GM10266 (cell line): ENCODE data around the gene DPYD.

Experiments used
- DNase-seq: peaks from one replicate; pipeline ENCODE4 v3.0.0; 2012; ENCODE audit errors: extremely low spot score
- TF ChIP-seq, protein P1 (sequence below): IDR thresholded peaks from 2 replicates; pipeline ENCODE4 v1.5.1; 2012; ENCODE audit warnings: mild to moderate bottlenecking, low read depth; ENCODE audit not compliant: control insufficient read depth, insufficient read depth; ENCODE audit errors: missing control alignments

DPYD gene

DNA sequence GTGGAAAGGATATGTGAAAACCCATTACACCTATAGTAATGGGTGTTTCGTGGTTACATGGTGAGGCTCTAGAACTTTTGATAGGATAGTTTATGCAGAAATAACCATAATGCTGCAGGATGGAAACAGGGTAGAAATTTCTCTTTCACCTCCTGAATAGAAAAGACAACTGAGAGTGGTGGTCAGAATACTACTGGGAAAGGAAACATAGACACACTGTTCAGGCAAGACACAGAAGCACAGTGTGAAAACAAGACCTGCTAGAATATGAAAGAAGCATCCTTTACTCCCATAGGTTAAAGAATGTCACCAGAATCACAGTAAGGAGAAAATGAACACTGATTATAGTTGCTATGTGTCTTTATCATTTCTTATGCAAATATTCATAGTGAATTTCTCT lies 496.6 kb downstream of the DPYD start:
- TF ChIP-seq, protein P1, sequence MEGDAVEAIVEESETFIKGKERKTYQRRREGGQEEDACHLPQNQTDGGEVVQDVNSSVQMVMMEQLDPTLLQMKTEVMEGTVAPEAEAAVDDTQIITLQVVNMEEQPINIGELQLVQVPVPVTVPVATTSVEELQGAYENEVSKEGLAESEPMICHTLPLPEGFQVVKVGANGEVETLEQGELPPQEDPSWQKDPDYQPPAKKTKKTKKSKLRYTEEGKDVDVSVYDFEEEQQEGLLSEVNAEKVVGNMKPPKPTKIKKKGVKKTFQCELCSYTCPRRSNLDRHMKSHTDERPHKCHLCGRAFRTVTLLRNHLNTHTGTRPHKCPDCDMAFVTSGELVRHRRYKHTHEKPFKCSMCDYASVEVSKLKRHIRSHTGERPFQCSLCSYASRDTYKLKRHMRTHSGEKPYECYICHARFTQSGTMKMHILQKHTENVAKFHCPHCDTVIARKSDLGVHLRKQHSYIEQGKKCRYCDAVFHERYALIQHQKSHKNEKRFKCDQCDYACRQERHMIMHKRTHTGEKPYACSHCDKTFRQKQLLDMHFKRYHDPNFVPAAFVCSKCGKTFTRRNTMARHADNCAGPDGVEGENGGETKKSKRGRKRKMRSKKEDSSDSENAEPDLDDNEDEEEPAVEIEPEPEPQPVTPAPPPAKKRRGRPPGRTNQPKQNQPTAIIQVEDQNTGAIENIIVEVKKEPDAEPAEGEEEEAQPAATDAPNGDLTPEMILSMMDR, result no peak
- no peak for DNase-seq

DNA sequence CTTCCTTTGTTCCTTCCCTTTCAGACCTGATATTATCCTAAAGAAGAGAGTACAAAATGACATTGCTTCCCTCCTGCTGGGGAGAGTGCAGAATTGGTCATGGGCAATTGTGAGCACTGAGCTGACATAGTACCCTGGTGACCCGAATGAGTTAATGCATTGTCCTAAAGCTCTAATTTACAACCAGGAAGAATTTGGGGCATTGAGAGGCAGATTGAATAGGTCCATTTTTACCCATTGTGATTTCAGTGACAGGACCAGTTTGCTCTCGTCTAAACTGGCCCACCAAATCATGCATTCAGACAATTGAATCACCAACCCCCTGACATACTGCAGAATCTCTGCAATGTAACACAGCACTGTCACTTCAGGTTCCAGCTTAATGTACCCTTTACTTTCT lies 497.4 kb downstream of the DPYD start:
- DNase-seq, result no peak

DNA sequence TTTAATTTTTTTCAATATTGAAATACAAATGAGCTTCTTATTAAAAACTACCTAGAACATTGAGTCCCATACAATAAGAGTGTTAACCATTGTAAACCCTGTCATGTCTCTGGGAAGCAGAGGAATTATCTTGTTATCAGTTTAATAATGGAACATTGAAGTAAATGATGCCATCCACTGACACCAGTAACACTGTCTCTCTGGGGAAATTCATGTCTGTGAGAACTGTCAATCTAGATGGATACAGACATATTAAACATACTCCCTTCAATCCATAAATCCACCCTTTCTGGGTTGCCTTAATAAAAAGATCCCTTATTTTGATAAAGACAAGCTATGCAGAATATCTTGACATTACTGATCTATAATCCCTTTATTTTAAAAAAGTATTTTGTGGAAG lies 503.2 kb downstream of the DPYD start:
- TF ChIP-seq, protein P1, result no peak
- DNase-seq, result no peak

More for the DNA sequence above, 497.4 kb downstream of the DPYD start:
- TF ChIP-seq, protein P1, result no peak

DNA sequence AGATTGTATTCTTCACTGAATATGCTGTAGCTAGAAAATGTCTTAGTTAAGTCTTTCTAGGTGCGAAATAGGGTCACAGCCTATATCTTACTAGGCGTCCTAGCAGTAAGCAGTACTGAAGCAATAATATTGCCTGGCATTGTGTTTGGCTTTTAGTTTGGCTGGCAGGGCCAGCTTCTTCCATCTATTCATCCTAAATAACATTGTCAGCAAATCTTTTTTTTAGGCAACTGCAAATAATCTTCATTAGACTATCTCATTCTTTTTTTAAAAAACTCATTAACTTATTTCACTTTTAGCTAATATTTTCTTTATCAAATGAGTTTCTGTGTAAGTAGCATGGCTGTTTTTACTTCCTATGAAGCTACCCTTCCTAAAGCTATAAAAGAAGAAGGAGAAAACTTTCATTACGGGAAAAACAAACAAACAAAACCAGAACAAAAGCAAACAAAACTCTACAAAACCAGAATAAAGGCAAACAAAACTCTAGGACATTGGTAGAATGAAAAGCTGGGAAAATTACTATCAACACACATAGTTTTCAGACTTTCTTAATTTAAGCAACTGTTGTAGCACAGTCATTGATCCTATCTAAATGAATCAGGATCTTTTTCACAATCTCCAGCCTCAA lies 506.0 kb downstream of the DPYD start:
- no peak for DNase-seq
- TF ChIP-seq, protein P1, result no peak

DNA sequence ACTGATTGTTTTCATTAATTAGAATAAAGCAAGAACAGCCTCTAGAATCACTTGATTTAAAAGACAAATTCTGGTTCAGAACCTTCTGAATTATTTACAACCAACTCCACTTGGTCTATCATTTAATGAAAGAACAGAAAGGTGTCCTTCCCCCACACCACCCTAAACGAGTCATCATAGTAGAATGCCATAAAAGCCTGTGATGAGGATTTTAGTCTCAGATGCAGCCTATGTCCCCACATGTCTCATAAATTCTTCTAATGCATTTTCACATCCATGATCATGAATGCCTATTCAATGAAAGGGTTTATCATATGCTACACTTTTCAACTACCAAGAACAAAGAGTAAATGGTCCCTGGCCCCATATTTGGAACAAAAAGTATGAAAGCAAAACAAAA lies 508.1 kb downstream of the DPYD start:
- TF ChIP-seq, protein P1, result no peak
- no peak for DNase-seq

DNA sequence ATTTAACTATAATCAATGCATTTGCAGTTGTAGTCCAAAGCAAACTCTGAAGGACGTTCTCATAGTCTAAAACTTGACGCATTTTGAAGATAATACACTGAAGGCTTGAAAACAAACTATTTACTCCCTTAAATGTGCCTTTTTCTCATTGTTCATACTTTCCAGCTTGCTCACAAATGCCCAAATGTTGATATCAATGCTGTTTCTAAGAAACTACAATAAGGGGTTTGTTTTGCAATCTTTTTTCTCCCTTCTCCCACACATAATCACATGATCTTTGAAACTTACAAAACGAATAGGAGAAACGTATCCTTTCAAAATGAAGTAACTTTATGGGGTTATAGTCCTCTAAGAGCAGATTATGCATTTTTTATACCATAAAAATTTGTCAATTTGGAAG lies 508.7 kb downstream of the DPYD start:
- TF ChIP-seq, protein P1, result no peak
- DNase-seq, result no peak

DNA sequence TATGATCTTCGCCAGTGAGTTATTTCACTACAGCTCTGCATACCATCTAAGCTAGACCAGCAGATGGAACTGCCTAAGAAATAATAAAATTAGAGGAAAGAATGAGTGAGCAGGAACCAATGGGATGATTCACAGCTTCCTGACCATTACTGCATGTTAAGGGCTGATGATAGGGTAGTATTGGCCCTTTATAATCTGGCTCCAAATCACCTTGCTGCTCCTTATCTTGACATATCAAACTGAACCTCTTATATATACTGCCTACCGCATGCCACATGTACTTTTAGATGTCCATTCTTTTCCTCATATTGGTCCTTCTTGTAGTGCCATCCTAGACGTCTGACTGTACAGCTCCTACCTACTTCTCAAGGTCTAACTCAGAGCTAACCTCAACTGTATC lies 524.4 kb downstream of the DPYD start:
- TF ChIP-seq, protein P1, result no peak

More for the DNA sequence above, 524.4 kb downstream of the DPYD start:
- no peak for DNase-seq
